HEK293 (cell line): ENCODE data around the gene ADSS1.

Experiments used
- BCL11A ChIP-seq: fragments of 450-650 bp; formaldehyde crosslinking; IDR thresholded peaks from 2 replicates; pipeline ENCODE4 v1.5.1; 2016; ENCODE audit warnings: low read depth, missing biosample characterization, missing genetic modification characterization
- MZF1 ChIP-seq: fragments of 450-650 bp; formaldehyde crosslinking; IDR thresholded peaks from 2 replicates; pipeline ENCODE4 v1.5.1; 2017; ENCODE audit warnings: missing biosample characterization, missing genetic modification characterization, borderline replicate concordance
- REST ChIP-seq: fragments of 450-650 bp; formaldehyde crosslinking; IDR thresholded peaks from 2 replicates; pipeline ENCODE4 v1.5.1; 2016; ENCODE audit warnings: missing biosample characterization, missing genetic modification characterization
- YY1 ChIP-seq: fragments of 450-650 bp; formaldehyde crosslinking; IDR thresholded peaks from 2 replicates; pipeline ENCODE4 v1.5.1; 2018; ENCODE audit warnings: missing biosample characterization, missing genetic modification characterization
- ZBTB8A ChIP-seq: fragments of 450-650 bp; formaldehyde crosslinking; IDR thresholded peaks from 2 replicates; pipeline ENCODE4 v1.5.1; 2016; ENCODE audit warnings: missing biosample characterization, missing genetic modification characterization
- ZNF24 ChIP-seq: fragments of 450-650 bp; formaldehyde crosslinking; IDR thresholded peaks from 2 replicates; pipeline ENCODE4 v1.5.1; 2016; ENCODE audit warnings: missing biosample characterization, missing genetic modification characterization
- ZNF639 ChIP-seq: fragments of 450-650 bp; formaldehyde crosslinking; IDR thresholded peaks from 2 replicates; pipeline ENCODE4 v1.5.1; 2016; ENCODE audit warnings: missing biosample characterization, missing genetic modification characterization
- ZNF660 ChIP-seq: fragments of 450-650 bp; IDR thresholded peaks from 2 replicates; pipeline ENCODE4 v1.5.1; 2018; ENCODE audit warnings: missing biosample characterization, mild to moderate bottlenecking, missing genetic modification characterization
- ZNF777 ChIP-seq: fragments of 450-650 bp; formaldehyde crosslinking; IDR thresholded peaks from 2 replicates; pipeline ENCODE4 v1.5.1; 2017; ENCODE audit warnings: missing biosample characterization, missing genetic modification characterization, borderline replicate concordance
- ZNF792 ChIP-seq: fragments of 450-650 bp; formaldehyde crosslinking; IDR thresholded peaks from 2 replicates; pipeline ENCODE4 v1.5.1; 2016; ENCODE audit warnings: missing biosample characterization, missing genetic modification characterization
- TF ChIP-seq, protein P1 (sequence below): fragments of 450-650 bp; formaldehyde crosslinking; IDR thresholded peaks from 2 replicates; pipeline ENCODE4 v1.5.1; 2016; ENCODE audit warnings: missing biosample characterization, missing genetic modification characterization
- TF ChIP-seq, protein P2 (sequence below): fragments of 450-650 bp; formaldehyde crosslinking; IDR thresholded peaks from 2 replicates; pipeline ENCODE4 v1.5.1; 2016; ENCODE audit warnings: missing biosample characterization, missing genetic modification characterization, low read depth

DNA sequence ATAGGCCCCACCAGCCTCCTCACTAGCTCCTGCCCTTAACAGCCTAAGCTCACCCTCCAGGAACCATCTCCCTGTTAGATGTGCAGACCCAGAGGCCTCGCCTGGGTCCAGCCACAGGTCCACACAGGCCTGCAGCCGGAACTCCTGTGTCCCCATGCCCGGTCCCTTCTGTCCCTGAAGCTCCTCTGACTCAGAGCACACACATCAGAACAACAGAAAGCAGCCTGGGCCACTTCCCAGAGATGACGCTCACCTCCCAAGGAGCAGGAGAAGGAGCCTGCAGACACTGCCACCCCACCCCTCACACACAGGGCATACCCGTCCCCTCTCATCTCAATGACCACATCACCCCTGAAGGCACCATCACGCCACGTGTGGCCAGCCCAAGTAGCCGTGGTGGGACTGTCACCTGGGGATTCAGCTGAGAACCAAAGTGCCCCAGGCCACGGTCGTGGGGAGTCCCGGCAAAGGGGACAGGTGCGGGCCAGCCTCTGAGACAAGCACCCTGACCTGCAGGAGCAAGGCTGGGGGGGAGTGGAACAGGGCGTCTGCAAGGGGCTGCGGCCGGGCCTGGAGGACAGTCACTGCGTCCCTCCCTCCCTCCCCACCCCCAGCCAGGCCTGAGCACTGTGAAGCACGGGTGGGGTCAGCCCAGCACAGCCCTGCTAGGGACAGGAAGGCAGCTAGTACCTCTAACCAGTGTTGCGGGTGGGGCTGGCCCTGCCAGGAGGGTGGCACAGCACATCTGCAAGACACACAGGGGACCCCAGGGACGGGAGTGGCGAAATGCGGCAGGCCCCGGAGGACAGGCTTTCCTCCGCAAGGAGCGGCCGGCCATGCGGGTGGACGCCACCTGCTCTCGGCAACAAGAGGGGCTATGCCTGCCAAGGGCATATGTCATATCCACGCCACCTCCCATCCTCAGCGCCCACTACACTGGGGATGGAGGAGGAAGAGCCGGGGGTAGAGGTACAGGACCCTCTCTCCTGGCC is 66.0 kb downstream of the ADSS1 start:
- TF ChIP-seq, protein P1, sequence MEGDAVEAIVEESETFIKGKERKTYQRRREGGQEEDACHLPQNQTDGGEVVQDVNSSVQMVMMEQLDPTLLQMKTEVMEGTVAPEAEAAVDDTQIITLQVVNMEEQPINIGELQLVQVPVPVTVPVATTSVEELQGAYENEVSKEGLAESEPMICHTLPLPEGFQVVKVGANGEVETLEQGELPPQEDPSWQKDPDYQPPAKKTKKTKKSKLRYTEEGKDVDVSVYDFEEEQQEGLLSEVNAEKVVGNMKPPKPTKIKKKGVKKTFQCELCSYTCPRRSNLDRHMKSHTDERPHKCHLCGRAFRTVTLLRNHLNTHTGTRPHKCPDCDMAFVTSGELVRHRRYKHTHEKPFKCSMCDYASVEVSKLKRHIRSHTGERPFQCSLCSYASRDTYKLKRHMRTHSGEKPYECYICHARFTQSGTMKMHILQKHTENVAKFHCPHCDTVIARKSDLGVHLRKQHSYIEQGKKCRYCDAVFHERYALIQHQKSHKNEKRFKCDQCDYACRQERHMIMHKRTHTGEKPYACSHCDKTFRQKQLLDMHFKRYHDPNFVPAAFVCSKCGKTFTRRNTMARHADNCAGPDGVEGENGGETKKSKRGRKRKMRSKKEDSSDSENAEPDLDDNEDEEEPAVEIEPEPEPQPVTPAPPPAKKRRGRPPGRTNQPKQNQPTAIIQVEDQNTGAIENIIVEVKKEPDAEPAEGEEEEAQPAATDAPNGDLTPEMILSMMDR (tag by site-specific recombination), result no peak
- TF ChIP-seq ZNF777 (tag by site-specific recombination) (no peak), ZNF660 (tag by site-specific recombination) (no peak), ZBTB8A (tag by site-specific recombination) (no peak), MZF1 (tag by site-specific recombination) (no peak), ZNF639 (tag by site-specific recombination) (no peak), YY1 (tag by site-specific recombination) (no peak), ZNF792 (no peak), REST (tag by site-specific recombination) (no peak), ZNF24 (tag by site-specific recombination) (no peak), BCL11A (tag by site-specific recombination) (no peak)
- TF ChIP-seq, protein P2, sequence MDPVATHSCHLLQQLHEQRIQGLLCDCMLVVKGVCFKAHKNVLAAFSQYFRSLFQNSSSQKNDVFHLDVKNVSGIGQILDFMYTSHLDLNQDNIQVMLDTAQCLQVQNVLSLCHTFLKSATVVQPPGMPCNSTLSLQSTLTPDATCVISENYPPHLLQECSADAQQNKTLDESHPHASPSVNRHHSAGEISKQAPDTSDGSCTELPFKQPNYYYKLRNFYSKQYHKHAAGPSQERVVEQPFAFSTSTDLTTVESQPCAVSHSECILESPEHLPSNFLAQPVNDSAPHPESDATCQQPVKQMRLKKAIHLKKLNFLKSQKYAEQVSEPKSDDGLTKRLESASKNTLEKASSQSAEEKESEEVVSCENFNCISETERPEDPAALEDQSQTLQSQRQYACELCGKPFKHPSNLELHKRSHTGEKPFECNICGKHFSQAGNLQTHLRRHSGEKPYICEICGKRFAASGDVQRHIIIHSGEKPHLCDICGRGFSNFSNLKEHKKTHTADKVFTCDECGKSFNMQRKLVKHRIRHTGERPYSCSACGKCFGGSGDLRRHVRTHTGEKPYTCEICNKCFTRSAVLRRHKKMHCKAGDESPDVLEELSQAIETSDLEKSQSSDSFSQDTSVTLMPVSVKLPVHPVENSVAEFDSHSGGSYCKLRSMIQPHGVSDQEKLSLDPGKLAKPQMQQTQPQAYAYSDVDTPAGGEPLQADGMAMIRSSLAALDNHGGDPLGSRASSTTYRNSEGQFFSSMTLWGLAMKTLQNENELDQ, result no peak
